HL-60 (cell line): ENCODE measurements around the gene KCNJ13.

Experiments
- DNase-seq, 2 experiments: peaks; one replicate each; pipeline ENCODE4 v3.0.0-alpha.2; 2010 to 2020; ENCODE audit warnings: low read depth in 1 of 2, low spot score in 1 of 2
- H3K27ac ChIP-seq: fragments of 250-450 bp; sonication (Bioruptor Pico); replicated peaks from 2 replicates; pipeline ENCODE4 v1.5.1; 2020; ENCODE audit warnings: mild to moderate bottlenecking, moderate library complexity
- H3K27me3 ChIP-seq: fragments of 250-450 bp; sonication (Bioruptor Pico); 2 replicates; pipeline ENCODE4 v1.5.1; 2021; ENCODE audit warnings: mild to moderate bottlenecking, moderate library complexity; ENCODE audit not compliant: insufficient read depth, poor library complexity, severe bottlenecking
- H3K4me3 ChIP-seq: replicated peaks from 2 replicates; pipeline ENCODE4 v1.5.1; 2011; ENCODE audit warnings: mild to moderate bottlenecking, control low read depth, low read length; ENCODE audit not compliant: insufficient read depth
- CTCF ChIP-seq: IDR thresholded peaks from one replicate; pipeline ENCODE4 v1.5.1; 2011; ENCODE audit warnings: low read length, control low read depth, inconsistent platforms; ENCODE audit not compliant: insufficient read depth
- GABPA ChIP-seq: IDR thresholded peaks from 2 replicates; pipeline ENCODE4 v1.6.1; 2012; ENCODE audit warnings: low read depth
- POLR2AphosphoS5 ChIP-seq: IDR thresholded peaks from 2 replicates; pipeline ENCODE4 v1.6.1; 2012; ENCODE audit warnings: low read depth
- REST ChIP-seq: IDR thresholded peaks from 2 replicates; pipeline ENCODE4 v1.6.1; 2012; ENCODE audit warnings: low read depth; ENCODE audit not compliant: insufficient replicate concordance
- SPI1 ChIP-seq: IDR thresholded peaks from 2 replicates; pipeline ENCODE4 v1.6.1; 2012; ENCODE audit warnings: low read depth, mild to moderate bottlenecking, borderline replicate concordance

The KCNJ13 gene

GRCh38 chr2:232794981-232795380, 18.6 kb upstream of the KCNJ13 start:
- no peak for TF ChIP-seq POLR2AphosphoS5
- TF ChIP-seq REST, result no peak
- no peak for TF ChIP-seq GABPA
- TF ChIP-seq CTCF, result no peak
- no peak for TF ChIP-seq SPI1
- no peak overlapping the region for H3K4me3 ChIP-seq
- no peaks in the 10 kb centered on the region for H3K27me3 ChIP-seq
- DNase-seq, result no peak
- no peak overlapping the region for H3K27ac ChIP-seq

- DNase-seq, result no peak
- TF ChIP-seq REST, result no peak
- no peak for TF ChIP-seq POLR2AphosphoS5
- no peak for TF ChIP-seq GABPA
- no peak for TF ChIP-seq CTCF
- TF ChIP-seq SPI1, result no peak
- H3K27ac ChIP-seq, result no peak overlapping the region
- H3K4me3 ChIP-seq, result no peak overlapping the region
- H3K27me3 ChIP-seq, result no peaks in the 10 kb centered on the region
Observed at GRCh38 chr2:232793271-232793670, 16.9 kb upstream of the KCNJ13 start.

GRCh38 chr2:232791518-232791917, 15.2 kb upstream of the KCNJ13 start:
- H3K27ac ChIP-seq, result no peak overlapping the region
- no peak overlapping the region for H3K4me3 ChIP-seq
- TF ChIP-seq REST (no peak), POLR2AphosphoS5 (no peak), SPI1 (no peak), CTCF (no peak), GABPA (no peak)
- no peaks in the 10 kb centered on the region for H3K27me3 ChIP-seq
- DNase-seq, result no peak
